KOPT-K1 (cell line): ENCODE results near the gene SERTAD2.

Experiments
- H3K27ac ChIP-seq: fragments of 200-600 bp; sonication (generic); 2 replicates; pipeline ENCODE4 v1.5.1; 2016; ENCODE audit warnings: antibody characterized with exemption, mild to moderate bottlenecking, low read depth, low read length; ENCODE audit not compliant: poor library complexity, severe bottlenecking
- H3K36me3 ChIP-seq: fragments of 200-600 bp; sonication (generic); 2 replicates; pipeline ENCODE4 v1.5.1; 2017; ENCODE audit warnings: antibody characterized with exemption, mild to moderate bottlenecking, low read length, moderate library complexity; ENCODE audit not compliant: insufficient read depth
- H3K9me3 ChIP-seq: fragments of 200-600 bp; sonication (generic); 2 replicates; pipeline ENCODE4 v1.5.1; 2017; ENCODE audit warnings: antibody characterized with exemption, low read length, mild to moderate bottlenecking; ENCODE audit not compliant: insufficient read depth, poor library complexity, severe bottlenecking

Gene SERTAD2

DNA sequence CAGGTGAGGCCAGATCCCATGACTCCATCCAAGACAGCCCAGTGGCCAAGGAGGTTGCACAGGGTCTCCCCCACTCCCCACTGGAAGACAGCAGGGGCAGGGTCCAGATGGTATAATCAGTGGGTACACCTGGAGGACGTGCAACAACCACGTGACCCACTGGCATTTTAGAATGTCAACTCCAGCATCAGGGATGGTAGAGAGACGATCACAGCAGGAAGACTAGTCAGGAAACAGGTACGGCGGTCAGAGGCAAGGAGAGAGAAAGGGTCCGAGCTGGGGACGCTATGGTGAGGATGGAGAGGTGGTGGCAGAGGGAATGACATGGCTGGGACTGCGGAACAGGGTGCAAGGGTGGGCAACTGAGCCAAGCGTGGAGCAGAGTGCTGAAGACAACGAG is 23.0 kb downstream of the SERTAD2 start:
- Histone ChIP-seq H3K9me3 (no peaks in the 10 kb centered on the region), H3K27ac (no peak overlapping the region), H3K36me3 (peaks cover 31% of the 10 kb centered on the region)

DNA sequence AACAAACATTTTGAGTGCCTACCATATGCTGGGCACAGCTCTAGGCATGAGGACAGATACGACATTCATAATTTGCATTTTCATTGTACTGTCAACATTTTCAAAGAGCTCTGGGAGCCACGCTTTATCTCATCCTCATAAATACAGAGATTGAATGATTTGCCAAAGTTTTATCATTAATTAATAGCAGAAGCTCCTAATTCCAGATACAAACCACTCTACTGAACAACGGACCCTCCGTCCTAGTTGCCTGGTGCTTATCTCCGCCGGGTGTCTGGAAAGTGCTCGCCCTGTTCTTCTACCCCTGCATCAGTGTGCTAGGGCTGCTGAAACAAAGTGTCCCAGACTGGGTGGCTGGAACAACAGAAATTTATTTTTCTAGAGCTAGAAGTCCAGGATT is 23.8 kb downstream of the SERTAD2 start:
- Histone ChIP-seq H3K36me3 (peaks cover 24% of the 10 kb centered on the region), H3K9me3 (no peaks in the 10 kb centered on the region), H3K27ac (no peak overlapping the region)

GRCh38 chr2:64629329-64629781 is 24.4 kb downstream of the SERTAD2 start:
- Histone ChIP-seq H3K9me3 (no peaks in the 10 kb centered on the region), H3K27ac (no peak overlapping the region)

DNA sequence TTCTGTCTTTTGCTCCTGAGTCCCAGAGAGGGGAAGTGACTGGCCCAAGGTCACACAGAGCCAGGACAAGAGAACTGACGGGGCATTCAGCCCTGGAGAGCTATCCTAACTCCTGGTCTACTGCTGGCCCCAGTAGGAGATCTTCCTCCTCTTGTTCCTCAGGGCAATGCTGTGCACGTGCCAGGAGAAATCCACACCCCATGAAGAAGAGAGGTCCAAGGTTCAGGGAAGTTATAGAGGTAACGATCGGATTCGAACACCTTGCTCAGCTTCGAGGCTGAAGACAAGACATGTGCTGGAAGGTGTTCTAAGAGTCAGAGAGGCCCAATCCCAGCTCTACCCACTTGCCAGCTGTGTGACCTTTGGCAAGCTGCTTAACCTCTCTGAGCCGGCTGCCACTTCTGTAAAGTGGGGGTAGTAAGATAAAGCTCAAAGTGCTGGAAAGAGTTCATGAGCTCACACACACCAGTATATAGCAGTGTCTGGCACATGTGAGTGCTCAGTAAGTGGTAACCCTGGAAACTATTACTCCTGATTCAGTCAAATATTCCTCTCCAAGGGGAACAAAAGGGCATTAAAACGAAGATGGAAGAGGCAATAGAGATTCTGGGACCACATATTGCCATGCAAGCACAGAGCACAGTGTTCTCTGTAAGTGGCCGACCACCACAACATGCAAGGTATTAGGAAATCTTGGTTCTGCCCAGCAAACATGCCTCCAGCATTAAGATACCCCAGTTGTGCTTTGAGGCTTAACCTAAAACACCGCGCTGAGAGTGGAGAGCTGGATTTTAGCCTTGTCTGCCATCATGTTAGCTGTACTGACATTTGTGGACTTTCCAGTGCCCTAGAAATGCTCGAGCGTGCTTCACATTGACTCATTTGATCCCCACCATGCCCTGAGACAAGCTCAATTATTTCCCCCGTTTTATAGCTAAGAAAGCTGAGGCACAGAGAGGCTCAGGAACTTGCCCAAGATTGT is 25.6 kb downstream of the SERTAD2 start:
- Histone ChIP-seq H3K36me3 (peaks cover 8% of the 10 kb centered on the region), H3K27ac (no peak overlapping the region), H3K9me3 (no peaks in the 10 kb centered on the region)

More at GRCh38 chr2:64629329-64629781, 24.4 kb downstream of the SERTAD2 start:
- peaks cover 19% of the 10 kb centered on the region for H3K36me3 ChIP-seq

GRCh38 chr2:64626963-64627760 is 26.6 kb downstream of the SERTAD2 start:
- Histone ChIP-seq H3K27ac (no peak overlapping the region), H3K9me3 (no peaks in the 10 kb centered on the region)

DNA sequence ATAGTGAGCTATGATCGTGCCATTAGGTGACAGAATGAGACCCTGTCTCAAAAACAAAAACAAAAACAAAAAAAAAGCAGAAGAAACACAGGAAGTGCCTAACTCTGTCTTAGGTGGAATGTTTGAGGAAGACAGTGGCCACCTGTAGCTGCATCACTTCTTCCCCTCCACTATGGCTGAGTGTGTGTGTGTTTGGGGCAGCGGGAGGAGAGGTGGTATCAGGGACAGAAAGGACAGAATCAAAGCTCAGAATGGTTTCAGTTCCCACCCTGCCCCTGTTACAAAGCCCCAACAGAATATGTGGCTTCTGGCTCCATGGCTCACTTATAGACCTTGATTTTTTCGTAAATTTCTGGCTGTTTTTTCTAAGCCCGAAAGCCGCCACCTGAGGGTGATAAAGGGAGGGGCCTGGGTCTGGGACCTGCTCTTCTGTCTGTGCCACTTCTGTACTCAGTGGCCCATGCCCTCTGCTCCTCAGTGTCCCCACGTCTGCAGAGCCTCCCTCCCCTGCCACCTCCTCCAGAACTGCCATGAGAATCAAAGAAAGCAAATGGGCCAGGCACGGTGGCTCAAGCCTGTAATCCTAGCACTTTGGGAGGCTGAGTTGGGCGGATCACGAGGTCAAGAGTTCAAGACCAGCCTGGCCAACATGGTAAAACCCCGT is 27.4 kb downstream of the SERTAD2 start:
- Histone ChIP-seq H3K36me3 (no peaks in the 10 kb centered on the region; the same call in 1 of the 2 replicates), H3K9me3 (no peaks in the 10 kb centered on the region), H3K27ac (no peak overlapping the region)

More at GRCh38 chr2:64626963-64627760, 26.6 kb downstream of the SERTAD2 start:
- H3K36me3 ChIP-seq, result peaks cover 4% of the 10 kb centered on the region; the same call in 1 of the 2 replicates

DNA sequence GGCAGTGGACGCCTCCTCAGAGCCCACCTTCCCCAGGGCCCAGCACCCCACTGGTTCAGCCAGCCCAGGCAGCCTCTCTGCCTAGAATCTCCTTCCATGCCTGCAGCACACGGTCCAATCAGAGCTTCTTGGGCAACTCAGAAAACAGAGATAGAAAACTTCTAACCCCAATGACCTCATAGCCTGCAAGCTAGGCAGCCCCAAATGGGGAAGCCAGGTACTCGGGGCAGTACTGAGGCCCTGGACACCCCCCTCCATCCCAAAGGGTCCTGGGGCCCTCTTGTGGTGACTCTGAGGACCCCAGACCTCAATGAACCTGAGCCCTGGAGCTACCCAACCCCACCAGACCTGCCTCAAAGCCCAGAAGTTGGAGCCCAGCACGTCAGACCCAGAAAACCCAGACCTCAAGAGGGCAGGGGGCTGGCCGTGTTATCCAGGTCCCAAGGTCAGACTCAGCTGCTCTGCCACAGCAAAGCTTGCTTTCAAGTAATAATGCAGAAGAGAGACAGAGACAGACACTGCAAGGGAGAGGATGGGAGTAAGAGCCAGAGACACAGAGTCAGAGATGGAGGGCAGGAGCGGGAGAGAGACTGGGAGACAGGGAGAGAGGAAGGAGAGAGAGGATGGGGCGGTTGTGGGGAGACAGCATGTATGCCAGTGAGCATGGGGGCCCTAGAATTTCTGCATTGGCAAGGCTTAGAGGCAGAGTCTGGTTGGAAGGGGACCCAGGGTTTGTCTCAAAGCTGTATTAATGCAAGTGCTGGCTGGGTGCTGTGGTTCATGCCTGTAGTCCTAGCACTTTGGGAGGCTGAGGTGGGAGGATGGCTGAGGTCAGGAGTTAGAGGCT is 28.2 kb downstream of the SERTAD2 start:
- Histone ChIP-seq H3K36me3 (no peaks in the 10 kb centered on the region), H3K9me3 (no peaks in the 10 kb centered on the region), H3K27ac (no peak overlapping the region)

DNA sequence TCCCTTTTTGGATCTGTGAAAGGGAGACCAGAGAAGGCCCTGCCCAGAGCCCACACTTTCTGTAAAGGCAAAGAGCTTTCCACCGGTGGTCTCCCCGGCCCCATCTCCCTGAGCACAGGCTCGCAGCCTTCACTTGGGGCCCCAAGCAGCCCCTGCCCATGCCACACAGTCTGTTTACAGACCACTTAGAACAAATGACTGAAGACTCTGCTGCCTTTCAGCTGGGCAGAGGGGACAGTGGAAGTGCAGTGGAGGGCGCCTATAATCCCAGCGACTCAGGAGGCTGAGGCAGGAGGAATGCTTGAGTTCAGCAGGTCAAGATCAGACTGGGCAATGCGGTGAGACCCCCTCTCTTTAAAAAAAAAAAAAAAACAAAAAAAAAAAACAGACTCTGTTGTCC is 28.9 kb downstream of the SERTAD2 start:
- no peaks in the 10 kb centered on the region for H3K9me3 ChIP-seq
- no peak overlapping the region for H3K27ac ChIP-seq
- H3K36me3 ChIP-seq, result no peaks in the 10 kb centered on the region

- H3K9me3 ChIP-seq, result no peaks in the 10 kb centered on the region
- no peaks in the 10 kb centered on the region for H3K36me3 ChIP-seq
These were observed 29.6 kb downstream of the SERTAD2 start for GRCh38 chr2:64624108-64624610.

GRCh38 chr2:64623242-64623850 is 30.4 kb downstream of the SERTAD2 start:
- Histone ChIP-seq H3K27ac (no peak overlapping the region), H3K36me3 (no peaks in the 10 kb centered on the region), H3K9me3 (no peaks in the 10 kb centered on the region)

More at GRCh38 chr2:64624108-64624610, 29.6 kb downstream of the SERTAD2 start:
- H3K27ac ChIP-seq, result no peak overlapping the region

- no peaks in the 10 kb centered on the region for H3K9me3 ChIP-seq
- H3K36me3 ChIP-seq, result no peaks in the 10 kb centered on the region
- no peak overlapping the region for H3K27ac ChIP-seq
These were observed 31.1 kb downstream of the SERTAD2 start for GRCh38 chr2:64622443-64623241.

DNA sequence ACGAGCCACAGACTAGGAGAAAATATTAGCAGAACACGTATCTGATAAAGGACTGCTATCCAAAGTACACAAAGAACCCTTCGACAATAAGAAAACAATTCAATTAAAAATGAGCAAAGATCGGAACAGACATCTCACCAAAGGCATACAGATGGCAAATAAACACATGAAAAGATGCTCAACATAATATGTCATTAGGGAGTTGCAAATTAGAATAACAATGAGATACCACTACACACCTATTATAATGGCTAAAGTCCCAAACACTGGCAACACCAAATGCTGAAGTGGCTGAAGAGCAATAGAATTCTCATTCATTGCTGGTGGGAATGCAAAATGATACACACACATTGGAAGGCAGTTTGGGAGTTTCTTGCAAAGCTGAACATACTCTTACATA is 33.1 kb downstream of the SERTAD2 start:
- no peak overlapping the region for H3K27ac ChIP-seq

GRCh38 chr2:64617631-64618151 is 36.0 kb downstream of the SERTAD2 start:
- Histone ChIP-seq H3K27ac (no peak overlapping the region), H3K9me3 (no peaks in the 10 kb centered on the region), H3K36me3 (no peaks in the 10 kb centered on the region)

More for the DNA sequence above, 33.1 kb downstream of the SERTAD2 start:
- no peaks in the 10 kb centered on the region for H3K36me3 ChIP-seq
- H3K9me3 ChIP-seq, result no peaks in the 10 kb centered on the region
